Upper lobe of right lung (tissue), 1 donor: Measurements from ENCODE around the gene ANKMY1. TPM values are rescaled to one million over a fixed set of nuclear protein-coding genes. Genes with fewer than 3 reads are reported as not detected.
A peak's percentile ranks its signal among the peaks of the same experiment; 100 is the strongest.

Experiments used
- ATAC-seq: fragments of 200-7000 bp; cut with Tn5 transposase; one replicate; pipeline ENCODE4 v1.9.1; 2020; ENCODE audit warnings: mild to moderate bottlenecking, moderate library complexity
- DNase-seq: peaks from one replicate; pipeline ENCODE4 v3.0.0-alpha.2; 2020
- H3K27ac ChIP-seq: fragments of 200-600 bp; one replicate; pipeline ENCODE4 v1.8.0; 2022
- H3K27me3 ChIP-seq: fragments of 200-600 bp; one replicate; pipeline ENCODE4 v1.8.0; 2022; ENCODE audit warnings: mild to moderate bottlenecking
- H3K36me3 ChIP-seq: fragments of 200-600 bp; one replicate; pipeline ENCODE4 v1.8.0; 2022
- H3K4me1 ChIP-seq: fragments of 200-600 bp; one replicate; pipeline ENCODE4 v1.8.0; 2022
- H3K4me3 ChIP-seq: fragments of 200-600 bp; one replicate; pipeline ENCODE4 v1.8.0; 2022; ENCODE audit warnings: mild to moderate bottlenecking
- H3K9me3 ChIP-seq: fragments of 200-600 bp; one replicate; pipeline ENCODE4 v1.8.0; 2022
- CTCF ChIP-seq: fragments of 200-600 bp; IDR thresholded peaks from one replicate; pipeline ENCODE4 v1.8.0; 2022; ENCODE audit warnings: antibody characterized with exemption
- intact Hi-C: fragments of 100-400 bp; cut with DNase I; formaldehyde crosslinking; loops from one replicate; pipeline ENCODE4 v1.11.0; 2022
- total RNA-seq: library from RNA; stranded (reverse); fragmentation: NEBNext Ultra II Directional; extraction: Animal tissue kit (Norgen Biotek cat#: 25700); gene quantifications from one replicate; pipeline ENCODE4 v1.2.1, GENCODE V29; 2021
- donor health status: DM: no; HTN: yes; CAD: no; lungs with severe emphysema.

The ANKMY1 gene
- total RNA-seq, 1 donor from 2014 or later = 19.3 TPM

DNA sequence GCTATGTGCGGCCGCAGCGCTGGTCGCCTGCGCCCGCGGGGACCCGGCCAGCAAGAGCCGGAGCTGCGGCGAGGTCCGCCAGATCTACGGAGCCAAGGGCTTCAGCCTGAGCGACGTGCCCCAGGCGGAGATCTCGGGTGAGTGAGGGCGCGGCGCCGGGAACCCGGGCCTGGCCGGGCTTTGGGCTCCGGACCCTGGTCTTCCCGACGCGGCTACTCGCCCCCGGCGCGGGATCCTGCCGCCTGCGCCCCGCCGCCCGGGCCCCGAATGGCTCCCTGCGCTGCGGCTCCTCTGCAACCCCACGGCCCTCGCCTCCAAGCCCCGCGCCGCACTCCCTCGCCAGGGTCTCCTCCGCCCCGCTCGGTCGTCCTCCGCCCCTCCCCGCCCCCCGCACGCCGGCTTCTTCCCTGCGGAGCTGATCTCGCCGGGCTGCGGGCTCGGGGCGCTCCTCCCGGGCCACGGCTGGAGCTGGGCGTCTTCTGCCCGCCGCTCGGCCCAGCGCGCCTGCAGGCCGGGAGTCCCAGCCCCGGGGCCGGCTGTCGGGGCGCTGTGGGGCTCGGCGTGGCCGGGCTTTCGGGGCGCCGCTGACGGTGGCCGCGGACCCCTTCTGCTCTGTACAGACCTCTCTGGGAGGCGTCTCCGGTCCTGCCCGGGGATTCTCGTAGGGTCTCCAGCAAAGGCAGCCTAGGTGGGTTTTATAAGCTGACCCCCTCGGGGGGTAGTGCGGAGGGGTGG lies 121.7 kb downstream of the ANKMY1 start:
- H3K36me3 ChIP-seq = no peaks in the 10 kb centered on the region
- DNase-seq (peak; percentile 72), ATAC-seq (peak; percentile 0)
- peak overlapping the region; percentile 68 for H3K27ac ChIP-seq
- H3K9me3 ChIP-seq = no peaks in the 10 kb centered on the region
- H3K4me1 ChIP-seq = peaks cover 20% of the 10 kb centered on the region
- intact Hi-C loops = no loop called here
- H3K4me3 ChIP-seq = peak overlapping the region; percentile 63
- H3K27me3 ChIP-seq = peaks cover 22% of the 10 kb centered on the region
- no peak for TF ChIP-seq CTCF

DNA sequence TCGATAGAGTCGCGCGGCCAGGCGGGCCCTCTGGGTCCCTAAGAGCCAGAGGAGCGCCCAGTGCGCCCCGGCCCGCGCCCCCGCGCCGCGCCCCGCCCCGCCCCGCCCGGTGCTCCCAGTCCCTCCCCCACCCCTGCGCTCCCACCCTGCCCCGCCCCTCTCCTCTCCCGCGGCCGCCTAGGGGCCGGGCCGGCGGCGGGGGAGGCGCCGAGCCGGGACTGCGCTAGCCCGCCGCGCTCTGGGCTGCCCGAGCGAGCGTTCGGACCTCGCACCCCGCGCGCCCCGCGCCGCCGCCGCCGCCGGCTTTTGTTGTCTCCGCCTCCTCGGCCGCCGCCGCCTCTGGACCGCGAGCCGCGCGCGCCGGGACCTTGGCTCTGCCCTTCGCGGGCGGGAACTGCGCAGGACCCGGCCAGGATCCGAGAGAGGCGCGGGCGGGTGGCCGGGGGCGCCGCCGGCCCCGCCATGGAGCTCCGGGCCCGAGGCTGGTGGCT lies 122.3 kb downstream of the ANKMY1 start, which contains the start of gene GPC1:
Gene GPC1 (plus strand): TSS at position 207 of the 491 bp plus-strand sequence. CDS start 256 bp downstream, at position 463.
- peaks cover 22% of the 10 kb centered on the region for H3K27me3 ChIP-seq

GRCh38 chr2:240434728-240435456 lies 122.9 kb downstream of the ANKMY1 start:
- Histone ChIP-seq H3K4me1 (peaks cover 20% of the 10 kb centered on the region), H3K27me3 (peaks cover 22% of the 10 kb centered on the region), H3K27ac (peak overlapping the region; percentile 70), H3K9me3 (no peaks in the 10 kb centered on the region), H3K36me3 (no peaks in the 10 kb centered on the region), H3K4me3 (peak overlapping the region; percentile 63)
- intact Hi-C loops = no loop called here
- no peak for TF ChIP-seq CTCF
- ATAC-seq = peak; percentile 85
- peak; percentile 96 for DNase-seq

More for the DNA sequence above, 122.3 kb downstream of the ANKMY1 start, which contains the start of gene GPC1:
- intact Hi-C loops = no loop called here
- peaks cover 20% of the 10 kb centered on the region for H3K4me1 ChIP-seq
- ATAC-seq = peak; percentile 80
- peak within 1 kb of the TSS; percentile 70 for H3K27ac ChIP-seq
- peak within 1 kb of the TSS; percentile 63 for H3K4me3 ChIP-seq
- TF ChIP-seq CTCF = no peak
- peak; percentile 88 for DNase-seq
- no peaks in the 10 kb centered on the region for H3K36me3 ChIP-seq
- H3K9me3 ChIP-seq = no peaks in the 10 kb centered on the region

- H3K4me3 ChIP-seq = peak overlapping the region; percentile 63
Observed at GRCh38 chr2:240433973-240434727, 123.6 kb downstream of the ANKMY1 start.

More at GRCh38 chr2:240433973-240434727, 123.6 kb downstream of the ANKMY1 start:
- no peak for TF ChIP-seq CTCF
- peak; percentile 67 for DNase-seq
- Histone ChIP-seq H3K27me3 (peaks cover 22% of the 10 kb centered on the region), H3K27ac (no peak overlapping the region), H3K4me1 (peaks cover 20% of the 10 kb centered on the region), H3K9me3 (no peaks in the 10 kb centered on the region), H3K36me3 (no peaks in the 10 kb centered on the region)
- no peak for ATAC-seq
- intact Hi-C loops = no loop called here
